GM18507 (cell line): ENCODE results near the gene ZPR1.
"Not testable (repeated sequence)": the region's sequence is repeated elsewhere in the genome, so short reads cannot be mapped to it uniquely, and the experiment has no call there.

Experiments
- DNase-seq: peaks from one replicate; pipeline ENCODE4 v3.0.0; 2011; ENCODE audit warnings: low read depth; ENCODE audit not compliant: insufficient read length; ENCODE audit errors: extremely low spot score
- FAIRE-seq: peaks from 2 replicates; lab custom pipeline; 2011; peaks lifted over from hg19 to GRCh38; lab: Jason Lieb, UNC

Gene ZPR1

GRCh38 chr11:116787786-116788486 is at the start of gene ZPR1:
TSS of gene ZPR1 (minus strand) at chr11:116788023. CDS start at chr11:116787990, 33 bp downstream.
- DNase-seq (peak; percentile 85), FAIRE-seq (peak; percentile 84)

GRCh38 chr11:116836632-116836991 is 48.8 kb upstream of the ZPR1 start:
- DNase-seq, result no peak
- FAIRE-seq, result no peak

- DNase-seq (peak; percentile 85), FAIRE-seq (peak; percentile 89)
Observed at GRCh38 chr11:116835791-116836631, 48.2 kb upstream of the ZPR1 start.

GRCh38 chr11:116835042-116835772 is 47.4 kb upstream of the ZPR1 start:
- no peak for DNase-seq
- FAIRE-seq, result no peak

- DNase-seq, FAIRE-seq: not testable (repeated sequence)
Observed at GRCh38 chr11:116834535-116835041, 46.8 kb upstream of the ZPR1 start.

- FAIRE-seq, result no peak
- no peak for DNase-seq
Observed at GRCh38 chr11:116833816-116834534, 46.2 kb upstream of the ZPR1 start.

- DNase-seq (no peak), FAIRE-seq (no peak)
Observed at GRCh38 chr11:116833491-116833815, 45.6 kb upstream of the ZPR1 start.

- FAIRE-seq (no peak), DNase-seq (no peak)
Observed at GRCh38 chr11:116832350-116833290, 44.8 kb upstream of the ZPR1 start.

- FAIRE-seq (no peak), DNase-seq (no peak)
Observed at GRCh38 chr11:116831790-116832349, 44.0 kb upstream of the ZPR1 start.

GRCh38 chr11:116830184-116830912 is 42.5 kb upstream of the ZPR1 start:
- no peak for DNase-seq
- FAIRE-seq, result no peak

GRCh38 chr11:116829525-116830183 is 41.8 kb upstream of the ZPR1 start, which contains the start of gene APOC3:
TSS of gene APOC3 (plus strand) at chr11:116829907. CDS start at chr11:116830583, 676 bp downstream.
- FAIRE-seq, result no peak
- DNase-seq, result no peak

- DNase-seq (no peak), FAIRE-seq (no peak)
Observed at GRCh38 chr11:116828632-116829524, 41.1 kb upstream of the ZPR1 start.

GRCh38 chr11:116827461-116827860 is 39.6 kb upstream of the ZPR1 start:
- FAIRE-seq, result no peak
- no peak for DNase-seq

- no peak for DNase-seq
- no peak for FAIRE-seq
Observed at GRCh38 chr11:116826751-116827431, 39.1 kb upstream of the ZPR1 start.
